ENCODE results near the gene GALNT11.

DNA sequence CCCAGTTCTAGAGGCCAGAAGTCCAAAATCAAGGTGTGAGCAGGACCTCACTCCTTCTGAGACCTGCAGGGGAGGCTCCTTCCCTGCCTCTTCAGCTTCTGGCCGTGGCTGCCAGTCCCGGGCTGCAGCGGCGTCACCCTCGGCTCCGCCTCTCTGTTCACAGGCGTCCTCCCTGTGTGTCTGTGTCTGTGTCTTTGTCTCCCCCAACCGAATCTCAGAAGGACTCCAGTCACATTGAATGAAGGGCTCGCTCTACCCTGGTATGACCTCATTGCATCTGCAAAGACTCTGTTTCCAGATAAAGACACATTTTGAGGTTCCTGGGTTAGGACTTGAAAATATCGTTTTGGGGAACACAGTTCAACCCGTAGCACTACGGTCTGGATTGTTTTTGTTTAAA is 33.1 kb upstream of the GALNT11 start:
- TF ChIP-seq, protein P1, sequence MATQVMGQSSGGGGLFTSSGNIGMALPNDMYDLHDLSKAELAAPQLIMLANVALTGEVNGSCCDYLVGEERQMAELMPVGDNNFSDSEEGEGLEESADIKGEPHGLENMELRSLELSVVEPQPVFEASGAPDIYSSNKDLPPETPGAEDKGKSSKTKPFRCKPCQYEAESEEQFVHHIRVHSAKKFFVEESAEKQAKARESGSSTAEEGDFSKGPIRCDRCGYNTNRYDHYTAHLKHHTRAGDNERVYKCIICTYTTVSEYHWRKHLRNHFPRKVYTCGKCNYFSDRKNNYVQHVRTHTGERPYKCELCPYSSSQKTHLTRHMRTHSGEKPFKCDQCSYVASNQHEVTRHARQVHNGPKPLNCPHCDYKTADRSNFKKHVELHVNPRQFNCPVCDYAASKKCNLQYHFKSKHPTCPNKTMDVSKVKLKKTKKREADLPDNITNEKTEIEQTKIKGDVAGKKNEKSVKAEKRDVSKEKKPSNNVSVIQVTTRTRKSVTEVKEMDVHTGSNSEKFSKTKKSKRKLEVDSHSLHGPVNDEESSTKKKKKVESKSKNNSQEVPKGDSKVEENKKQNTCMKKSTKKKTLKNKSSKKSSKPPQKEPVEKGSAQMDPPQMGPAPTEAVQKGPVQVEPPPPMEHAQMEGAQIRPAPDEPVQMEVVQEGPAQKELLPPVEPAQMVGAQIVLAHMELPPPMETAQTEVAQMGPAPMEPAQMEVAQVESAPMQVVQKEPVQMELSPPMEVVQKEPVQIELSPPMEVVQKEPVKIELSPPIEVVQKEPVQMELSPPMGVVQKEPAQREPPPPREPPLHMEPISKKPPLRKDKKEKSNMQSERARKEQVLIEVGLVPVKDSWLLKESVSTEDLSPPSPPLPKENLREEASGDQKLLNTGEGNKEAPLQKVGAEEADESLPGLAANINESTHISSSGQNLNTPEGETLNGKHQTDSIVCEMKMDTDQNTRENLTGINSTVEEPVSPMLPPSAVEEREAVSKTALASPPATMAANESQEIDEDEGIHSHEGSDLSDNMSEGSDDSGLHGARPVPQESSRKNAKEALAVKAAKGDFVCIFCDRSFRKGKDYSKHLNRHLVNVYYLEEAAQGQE (IDR thresholded peaks at IDR 0.05) = no peak
- TF ChIP-seq EP300 (IDR thresholded peaks at IDR 0.05) = no peak
- no peak for TF ChIP-seq GATA3 (IDR thresholded peaks at IDR 0.05; ENCODE audit: borderline replicate concordance)
- TF ChIP-seq, protein P2, sequence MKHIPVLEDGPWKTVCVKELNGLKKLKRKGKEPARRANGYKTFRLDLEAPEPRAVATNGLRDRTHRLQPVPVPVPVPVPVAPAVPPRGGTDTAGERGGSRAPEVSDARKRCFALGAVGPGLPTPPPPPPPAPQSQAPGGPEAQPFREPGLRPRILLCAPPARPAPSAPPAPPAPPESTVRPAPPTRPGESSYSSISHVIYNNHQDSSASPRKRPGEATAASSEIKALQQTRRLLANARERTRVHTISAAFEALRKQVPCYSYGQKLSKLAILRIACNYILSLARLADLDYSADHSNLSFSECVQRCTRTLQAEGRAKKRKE (CRISPR knock-in tag; IDR thresholded peaks at IDR 0.05; ENCODE audit: low read depth) = no peak
- peak; percentile 57 to 69 for TF ChIP-seq RAD21 (conservative IDR thresholded peaks at IDR 0.05 in 1 of 2, IDR thresholded peaks at IDR 0.05 in 1 of 2)
- TF ChIP-seq, protein P3, sequence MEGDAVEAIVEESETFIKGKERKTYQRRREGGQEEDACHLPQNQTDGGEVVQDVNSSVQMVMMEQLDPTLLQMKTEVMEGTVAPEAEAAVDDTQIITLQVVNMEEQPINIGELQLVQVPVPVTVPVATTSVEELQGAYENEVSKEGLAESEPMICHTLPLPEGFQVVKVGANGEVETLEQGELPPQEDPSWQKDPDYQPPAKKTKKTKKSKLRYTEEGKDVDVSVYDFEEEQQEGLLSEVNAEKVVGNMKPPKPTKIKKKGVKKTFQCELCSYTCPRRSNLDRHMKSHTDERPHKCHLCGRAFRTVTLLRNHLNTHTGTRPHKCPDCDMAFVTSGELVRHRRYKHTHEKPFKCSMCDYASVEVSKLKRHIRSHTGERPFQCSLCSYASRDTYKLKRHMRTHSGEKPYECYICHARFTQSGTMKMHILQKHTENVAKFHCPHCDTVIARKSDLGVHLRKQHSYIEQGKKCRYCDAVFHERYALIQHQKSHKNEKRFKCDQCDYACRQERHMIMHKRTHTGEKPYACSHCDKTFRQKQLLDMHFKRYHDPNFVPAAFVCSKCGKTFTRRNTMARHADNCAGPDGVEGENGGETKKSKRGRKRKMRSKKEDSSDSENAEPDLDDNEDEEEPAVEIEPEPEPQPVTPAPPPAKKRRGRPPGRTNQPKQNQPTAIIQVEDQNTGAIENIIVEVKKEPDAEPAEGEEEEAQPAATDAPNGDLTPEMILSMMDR (IDR thresholded peaks at IDR 0.05) = peak; percentile 46
- no peak for TF ChIP-seq POLR2A (IDR thresholded peaks at IDR 0.05; ENCODE audit: low read length)
- no peak for TF ChIP-seq RNF2 (IDR thresholded peaks at IDR 0.05; ENCODE audit: borderline replicate concordance, low read depth)
- TF ChIP-seq, protein P4, sequence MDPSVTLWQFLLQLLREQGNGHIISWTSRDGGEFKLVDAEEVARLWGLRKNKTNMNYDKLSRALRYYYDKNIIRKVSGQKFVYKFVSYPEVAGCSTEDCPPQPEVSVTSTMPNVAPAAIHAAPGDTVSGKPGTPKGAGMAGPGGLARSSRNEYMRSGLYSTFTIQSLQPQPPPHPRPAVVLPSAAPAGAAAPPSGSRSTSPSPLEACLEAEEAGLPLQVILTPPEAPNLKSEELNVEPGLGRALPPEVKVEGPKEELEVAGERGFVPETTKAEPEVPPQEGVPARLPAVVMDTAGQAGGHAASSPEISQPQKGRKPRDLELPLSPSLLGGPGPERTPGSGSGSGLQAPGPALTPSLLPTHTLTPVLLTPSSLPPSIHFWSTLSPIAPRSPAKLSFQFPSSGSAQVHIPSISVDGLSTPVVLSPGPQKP (IDR thresholded peaks at IDR 0.05; ENCODE audit: low read depth, low read length) = no peak

All from A549 (cell line).